Stomach (tissue), 4 donors: ENCODE results near the gene DCP1A.
"Not testable (repeated sequence)": the region's sequence is repeated elsewhere in the genome, so short reads cannot be mapped to it uniquely, and the experiment has no call there.

Experiments
- POLR2A ChIP-seq, 4 donors: fragments of 450-650 bp; IDR thresholded peaks; one replicate each; pipeline ENCODE4 v1.6.1; 2016; ENCODE audit warnings: antibody characterized with exemption in 4 of 4, control low read depth in 2 of 4, mild to moderate bottlenecking in 1 of 4, moderate library complexity in 1 of 4
- TF ChIP-seq, protein P1 (sequence below), 7 experiments: fragments of 450-650 bp in 4 of 7; fragments of 200-600 bp in 3 of 7; sonication (generic) in 3 of 7; IDR thresholded peaks; one replicate each; pipeline ENCODE4 v1.5.1; 2016 to 2019; ENCODE audit warnings: antibody characterized with exemption in 7 of 7, control low read depth in 2 of 7, mild to moderate bottlenecking in 1 of 7

- TF ChIP-seq, protein P1, sequence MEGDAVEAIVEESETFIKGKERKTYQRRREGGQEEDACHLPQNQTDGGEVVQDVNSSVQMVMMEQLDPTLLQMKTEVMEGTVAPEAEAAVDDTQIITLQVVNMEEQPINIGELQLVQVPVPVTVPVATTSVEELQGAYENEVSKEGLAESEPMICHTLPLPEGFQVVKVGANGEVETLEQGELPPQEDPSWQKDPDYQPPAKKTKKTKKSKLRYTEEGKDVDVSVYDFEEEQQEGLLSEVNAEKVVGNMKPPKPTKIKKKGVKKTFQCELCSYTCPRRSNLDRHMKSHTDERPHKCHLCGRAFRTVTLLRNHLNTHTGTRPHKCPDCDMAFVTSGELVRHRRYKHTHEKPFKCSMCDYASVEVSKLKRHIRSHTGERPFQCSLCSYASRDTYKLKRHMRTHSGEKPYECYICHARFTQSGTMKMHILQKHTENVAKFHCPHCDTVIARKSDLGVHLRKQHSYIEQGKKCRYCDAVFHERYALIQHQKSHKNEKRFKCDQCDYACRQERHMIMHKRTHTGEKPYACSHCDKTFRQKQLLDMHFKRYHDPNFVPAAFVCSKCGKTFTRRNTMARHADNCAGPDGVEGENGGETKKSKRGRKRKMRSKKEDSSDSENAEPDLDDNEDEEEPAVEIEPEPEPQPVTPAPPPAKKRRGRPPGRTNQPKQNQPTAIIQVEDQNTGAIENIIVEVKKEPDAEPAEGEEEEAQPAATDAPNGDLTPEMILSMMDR (IDR thresholded peaks at IDR 0.05) = not testable (repeated sequence)
- not testable (repeated sequence) for TF ChIP-seq POLR2A (IDR thresholded peaks at IDR 0.05)
Measured at GRCh38 chr3:53370719-53371118, 23.4 kb upstream of the DCP1A start.
